GM21576 (cell line): ENCODE data around the gene TRIM46.
A peak's percentile ranks its signal among the peaks of the same experiment; 100 is the strongest.
"Not testable (repeated sequence)": the region's sequence is repeated elsewhere in the genome, so short reads cannot be mapped to it uniquely, and the experiment has no call there.

Source experiments
- ATAC-seq: cut with Tn5 transposase; IDR thresholded peaks from one replicate; pipeline ENCODE4 v1.9.1; 2021; ENCODE audit warnings: mild to moderate bottlenecking, moderate library complexity; ENCODE audit not compliant: unreplicated experiment

TRIM46 gene

DNA sequence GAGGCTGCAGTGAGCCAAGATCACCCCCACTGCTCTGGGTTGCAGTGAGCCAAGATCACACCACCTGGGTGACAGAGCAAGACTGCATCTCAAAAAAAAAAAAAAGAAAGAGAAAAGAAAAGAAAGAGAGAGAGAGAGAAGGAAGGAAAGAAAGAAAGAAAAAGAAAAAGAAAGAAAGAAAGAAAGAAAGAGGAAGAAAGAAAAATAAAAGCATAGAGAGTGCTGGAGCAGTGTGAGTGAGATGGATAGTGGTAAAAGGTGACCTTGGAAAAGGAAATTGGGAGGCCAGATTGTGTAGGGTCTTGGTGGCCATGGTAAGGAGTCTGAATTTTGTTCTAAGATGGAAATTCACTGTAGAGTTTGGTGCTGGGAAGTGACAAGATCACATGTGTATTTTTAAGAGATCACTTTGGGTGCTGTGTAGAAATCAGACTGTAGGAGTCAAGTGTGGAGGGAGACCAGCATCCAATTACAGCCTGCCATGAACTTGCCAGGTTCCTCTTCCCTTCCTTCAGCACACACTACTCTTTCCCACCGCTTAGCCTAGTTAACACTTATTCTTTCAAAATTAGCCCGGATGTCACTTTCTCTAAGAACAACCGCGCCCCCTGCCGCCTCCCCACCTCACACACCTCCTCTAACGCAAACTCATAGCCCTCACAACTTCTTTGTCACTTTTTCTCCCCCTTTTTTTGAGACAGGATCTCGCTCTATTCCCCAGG is 52.7 kb downstream of the TRIM46 start:
- peak; percentile 39 for ATAC-seq

DNA sequence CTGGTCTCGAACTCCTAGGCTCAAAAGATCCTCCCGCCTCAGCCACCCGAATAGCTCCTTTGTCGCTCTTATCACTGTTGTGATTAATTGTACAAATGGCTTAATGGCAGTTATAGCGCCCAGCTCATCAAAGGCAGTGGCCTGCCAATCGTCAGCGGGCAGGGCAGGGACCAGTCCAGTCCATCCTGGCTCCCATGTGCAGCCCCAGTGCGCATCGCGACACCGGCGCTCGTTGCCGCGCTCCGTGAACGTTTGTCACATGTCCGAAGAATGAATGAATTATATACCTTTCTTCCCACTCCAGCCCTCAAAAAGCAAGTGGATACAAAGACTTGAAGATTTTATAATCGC is 53.2 kb downstream of the TRIM46 start:
- peak; percentile 13 for ATAC-seq

DNA sequence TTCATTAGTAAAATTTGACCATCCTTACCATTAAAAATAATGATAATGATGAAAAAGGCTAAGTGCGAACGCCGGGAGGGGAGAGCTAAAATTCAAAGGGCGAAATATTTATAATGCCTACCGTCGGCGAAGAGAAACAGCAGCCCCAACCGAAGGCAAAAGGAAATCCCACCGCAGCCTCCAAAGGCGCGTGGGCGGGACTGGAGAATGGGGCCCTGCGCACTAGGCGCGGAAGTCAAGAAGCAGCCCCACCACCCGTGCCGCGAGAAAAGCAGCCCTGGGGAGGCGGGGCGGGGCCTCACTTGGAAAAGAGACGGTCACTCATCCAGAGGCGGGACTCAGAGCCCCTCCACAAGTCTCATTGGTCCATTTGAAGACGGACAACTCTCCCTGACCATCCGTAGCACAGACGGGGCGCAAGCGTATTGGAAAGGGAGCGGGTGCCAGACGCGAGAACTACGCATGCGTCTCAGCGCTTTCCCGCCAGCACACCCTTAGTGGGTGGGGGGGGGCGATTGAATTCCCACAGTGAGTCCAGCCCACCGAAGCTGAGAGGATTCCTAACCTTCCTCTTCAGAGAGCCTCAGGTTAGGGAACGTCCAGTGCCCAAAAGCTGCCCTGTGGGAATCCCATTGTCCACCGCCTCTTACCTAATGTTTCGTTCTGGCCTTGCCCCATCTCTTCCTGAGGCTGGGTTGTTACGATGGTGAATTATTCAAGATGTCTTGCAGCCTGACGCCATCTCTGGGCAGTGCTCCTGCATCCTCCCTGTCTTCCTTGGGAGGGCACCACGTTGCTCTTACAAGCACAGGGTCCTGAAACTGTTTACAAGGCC is 53.8 kb downstream of the TRIM46 start:
- peak; percentile 85 for ATAC-seq

DNA sequence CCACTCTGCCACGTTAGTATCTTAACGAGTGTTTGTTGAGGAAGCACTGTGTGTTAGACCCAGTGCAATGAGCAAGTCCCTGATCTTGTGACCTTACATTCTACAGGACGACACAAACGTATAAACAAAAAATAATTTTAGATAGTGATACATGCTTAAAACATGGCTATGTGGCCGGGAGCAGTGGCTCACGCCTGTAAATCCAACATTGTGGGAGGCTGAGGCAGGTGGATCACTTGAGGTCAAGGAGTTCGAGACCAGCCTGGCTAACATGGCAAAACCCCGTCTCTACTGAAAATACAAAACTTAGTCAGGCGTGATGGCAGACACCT is 54.4 kb downstream of the TRIM46 start:
- ATAC-seq: no peak

- ATAC-seq: not testable (repeated sequence)
Measured at GRCh38 chr1:155231302-155231701, 57.7 kb downstream of the TRIM46 start.

DNA sequence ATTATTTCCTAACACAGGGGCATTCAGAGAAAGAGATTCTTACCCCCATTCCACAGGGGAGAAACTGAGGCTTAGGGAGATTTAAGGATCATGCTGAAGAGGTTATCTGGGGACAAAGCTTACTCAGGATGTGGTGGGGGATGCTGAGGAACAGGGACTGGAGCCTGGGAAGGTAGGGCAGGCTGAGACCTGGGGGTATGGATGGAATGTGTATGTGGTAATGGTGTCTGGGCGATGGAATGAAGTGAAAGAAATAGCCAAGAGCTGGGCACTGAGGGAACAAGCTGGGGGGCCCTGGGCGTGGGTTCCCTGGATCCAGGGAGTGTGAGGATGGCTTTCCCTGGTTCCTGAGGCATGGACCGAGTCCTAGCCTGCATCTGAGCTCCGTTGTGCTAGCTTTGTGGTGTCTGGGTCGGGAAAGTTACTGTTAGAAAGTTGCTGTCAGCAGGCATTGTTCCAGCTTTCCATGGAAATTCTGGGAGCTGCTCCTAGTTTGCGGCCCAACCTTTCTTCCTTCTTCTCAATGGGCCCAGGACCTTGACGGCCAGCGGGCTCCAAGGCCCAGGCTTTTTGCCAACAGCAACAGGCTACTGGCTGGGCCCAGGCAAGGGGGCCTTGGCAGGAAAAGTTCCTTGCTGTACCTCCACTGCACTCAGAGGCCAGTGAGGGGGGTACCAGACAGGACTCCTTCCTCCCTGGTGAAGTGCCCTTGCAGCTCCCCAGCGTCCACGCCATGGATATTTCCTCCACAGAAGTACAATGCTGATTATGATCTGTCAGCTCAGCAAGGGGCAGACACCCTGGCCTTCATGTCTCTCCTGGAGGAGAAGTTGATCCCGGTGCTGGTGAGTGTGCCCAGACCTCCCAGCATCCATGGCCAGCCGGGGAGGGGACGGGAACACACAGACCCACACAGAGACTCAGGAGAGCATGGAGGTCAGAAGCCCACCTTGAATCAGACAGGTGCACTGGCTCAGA is 58.6 kb downstream of the TRIM46 start:
- ATAC-seq: not testable (repeated sequence)

DNA sequence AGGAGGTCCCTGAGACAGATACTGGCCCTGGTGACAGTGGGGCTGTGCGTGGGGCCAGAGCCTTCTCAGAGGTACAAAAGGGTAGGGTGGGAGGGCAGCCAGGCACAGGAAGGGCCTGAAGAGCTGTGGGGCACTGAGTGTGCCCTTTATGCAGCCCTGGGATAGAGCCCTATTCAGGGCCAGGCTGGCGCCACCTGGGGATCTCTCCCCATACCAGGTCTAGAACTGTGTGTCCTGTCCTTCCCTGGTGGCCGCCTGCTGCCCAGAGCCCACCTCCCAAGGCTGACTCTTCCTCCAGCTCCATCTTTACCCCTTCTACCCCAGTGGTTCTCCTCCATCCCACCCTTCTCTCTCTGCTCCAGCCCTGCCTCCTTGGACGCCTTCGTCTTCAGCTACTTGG is 59.9 kb downstream of the TRIM46 start:
- not testable (repeated sequence) for ATAC-seq
